Muscle layer of duodenum (tissue), 2 donors: ENCODE measurements around the gene HARS2.
"Not testable (repeated sequence)": the region's sequence is repeated elsewhere in the genome, so short reads cannot be mapped to it uniquely, and the experiment has no call there.

Source experiments
- H3K27ac ChIP-seq: one replicate; pipeline ENCODE4 v1.7.0; 2013; ENCODE audit warnings: mild to moderate bottlenecking, low read length
- H3K27me3 ChIP-seq: one replicate; pipeline ENCODE4 v1.7.0; 2013; ENCODE audit warnings: low read depth, mild to moderate bottlenecking, control low read depth, low read length
- H3K36me3 ChIP-seq, 2 donors: one replicate each; pipeline ENCODE4 v1.7.0; 2013; ENCODE audit warnings: low read length in 2 of 2, control low read depth in 1 of 2, mild to moderate bottlenecking in 1 of 2; ENCODE audit not compliant: insufficient read depth in 2 of 2, control insufficient read depth in 1 of 2
- H3K4me1 ChIP-seq, 2 donors: one replicate each; pipeline ENCODE4 v1.7.0; 2013; ENCODE audit warnings: low read length in 2 of 2, mild to moderate bottlenecking in 2 of 2, control low read depth in 1 of 2, moderate library complexity in 1 of 2; ENCODE audit not compliant: insufficient read depth in 2 of 2, control insufficient read depth in 1 of 2
- H3K4me3 ChIP-seq, 2 donors: one replicate each; pipeline ENCODE4 v1.7.0; 2013; ENCODE audit warnings: low read length in 2 of 2, low read depth in 1 of 2, mild to moderate bottlenecking in 1 of 2
- H3K9me3 ChIP-seq, 2 donors: one replicate each; pipeline ENCODE4 v1.7.0; 2013; ENCODE audit warnings: low read length in 2 of 2, control low read depth in 1 of 2, mild to moderate bottlenecking in 1 of 2; ENCODE audit not compliant: control insufficient read depth in 1 of 2
- donor health status: healthy.

The HARS2 gene

GRCh38 chr5:140690941-140691924 is at the start of gene HARS2, which contains the start of gene HARS1:
TSS of gene HARS2 (plus strand) at chr5:140691455. CDS start at chr5:140691649, 194 bp downstream.
TSS of gene HARS1 (minus strand) at chr5:140691370. CDS start at chr5:140691304, 66 bp downstream.
- H3K4me3 ChIP-seq, result peak within 1 kb of the TSS; percentile 78 to 98
- no peaks in the 10 kb centered on the region for H3K9me3 ChIP-seq
- peaks cover 9 to 41% of the 10 kb centered on the region in 2 donors for H3K4me1 ChIP-seq
- H3K27me3 ChIP-seq, result no peaks in the 10 kb centered on the region
- peak within 1 kb of the TSS; percentile 87 for H3K27ac ChIP-seq
- H3K36me3 ChIP-seq, result peaks cover 26 to 39% of the 10 kb centered on the region in 2 donors

GRCh38 chr5:140641716-140642115 is 49.5 kb upstream of the HARS2 start:
- Histone ChIP-seq H3K27me3 (no peaks in the 10 kb centered on the region), H3K4me3 (no peak overlapping the region), H3K4me1 (peaks cover 5 to 18% of the 10 kb centered on the region in 2 donors), H3K36me3 (peaks cover 21 to 31% of the 10 kb centered on the region in 2 donors), H3K27ac (no peak overlapping the region), H3K9me3 (no peaks in the 10 kb centered on the region)

GRCh38 chr5:140642718-140643117 is 48.5 kb upstream of the HARS2 start:
- H3K4me3 ChIP-seq, result no peak overlapping the region
- no peak overlapping the region for H3K27ac ChIP-seq
- no peaks in the 10 kb centered on the region for H3K9me3 ChIP-seq
- H3K4me1 ChIP-seq, result peaks cover 6 to 21% of the 10 kb centered on the region in 2 donors
- H3K36me3 ChIP-seq, result peaks cover 21 to 31% of the 10 kb centered on the region in 2 donors
- no peaks in the 10 kb centered on the region for H3K27me3 ChIP-seq

- no peaks in the 10 kb centered on the region for H3K9me3 ChIP-seq
- H3K4me3 ChIP-seq, result peak overlapping the region; percentile 72 to 98
- H3K27ac ChIP-seq, result peak overlapping the region; percentile 62
- H3K4me1 ChIP-seq, result peaks cover 6 to 38% of the 10 kb centered on the region in 2 donors
- no peaks in the 10 kb centered on the region for H3K27me3 ChIP-seq
- peaks cover 32 to 57% of the 10 kb centered on the region in 2 donors for H3K36me3 ChIP-seq
Measured at GRCh38 chr5:140647042-140647419, 44.2 kb upstream of the HARS2 start.

- Histone ChIP-seq H3K4me1 (peaks cover 0 to 4% of the 10 kb centered on the region in 2 donors), H3K27ac (no peak overlapping the region), H3K27me3 (no peaks in the 10 kb centered on the region), H3K4me3 (no peak overlapping the region), H3K36me3 (peaks cover 72 to 87% of the 10 kb centered on the region in 2 donors), H3K9me3 (no peaks in the 10 kb centered on the region)
Measured at GRCh38 chr5:140658870-140659269, 32.4 kb upstream of the HARS2 start.

GRCh38 chr5:140660371-140660770 is 30.9 kb upstream of the HARS2 start:
- H3K4me1 ChIP-seq, H3K4me3 ChIP-seq, H3K27me3 ChIP-seq, H3K9me3 ChIP-seq, H3K27ac ChIP-seq: not testable (repeated sequence)
- peaks cover 59 to 76% of the 10 kb centered on the region in 2 donors for H3K36me3 ChIP-seq

GRCh38 chr5:140664030-140664358 is 27.3 kb upstream of the HARS2 start:
- H3K36me3 ChIP-seq, result peaks cover 47 to 64% of the 10 kb centered on the region in 2 donors

GRCh38 chr5:140664359-140665119 is 26.7 kb upstream of the HARS2 start, which contains the start of gene WDR55:
TSS of gene WDR55 (plus strand) at chr5:140664904. CDS start at chr5:140664913, 9 bp downstream.
- Histone ChIP-seq H3K9me3 (no peaks in the 10 kb centered on the region), H3K27me3 (no peaks in the 10 kb centered on the region), H3K27ac (peak within 1 kb of the TSS; percentile 98), H3K36me3 (peaks cover 47 to 64% of the 10 kb centered on the region in 2 donors), H3K4me3 (peak within 1 kb of the TSS; percentile 97 to 99), H3K4me1 (peaks cover 3 to 24% of the 10 kb centered on the region in 2 donors)

More at GRCh38 chr5:140664030-140664358, 27.3 kb upstream of the HARS2 start:
- no peaks in the 10 kb centered on the region for H3K27me3 ChIP-seq
- H3K4me1 ChIP-seq, result peaks cover 3 to 24% of the 10 kb centered on the region in 2 donors
- no peaks in the 10 kb centered on the region for H3K9me3 ChIP-seq
- H3K27ac ChIP-seq, result peak overlapping the region; percentile 98
- peak overlapping the region; percentile 97 to 99 for H3K4me3 ChIP-seq

- H3K27me3 ChIP-seq, H3K27ac ChIP-seq, H3K4me3 ChIP-seq, H3K9me3 ChIP-seq, H3K4me1 ChIP-seq: not testable (repeated sequence)
- H3K36me3 ChIP-seq, result peaks cover 41 to 68% of the 10 kb centered on the region in 2 donors
Measured at GRCh38 chr5:140671035-140671434, 20.2 kb upstream of the HARS2 start.

- H3K4me1 ChIP-seq, result peaks cover 0 to 4% of the 10 kb centered on the region in 2 donors
- H3K4me3 ChIP-seq, result no peak overlapping the region
- no peaks in the 10 kb centered on the region for H3K9me3 ChIP-seq
- H3K27ac ChIP-seq, result no peak overlapping the region
- H3K27me3 ChIP-seq, result no peaks in the 10 kb centered on the region
- peaks cover 47 to 74% of the 10 kb centered on the region in 2 donors for H3K36me3 ChIP-seq
Measured at GRCh38 chr5:140671472-140672125, 19.7 kb upstream of the HARS2 start.
